H1 (cell line): Measurements from ENCODE around the gene SLC24A5. TPM values are rescaled to one million over a fixed set of nuclear protein-coding genes. Genes with fewer than 3 reads are reported as not detected.

Experiments used
- CTCF ChIA-PET: fragments of 300-600 bp; sonication (Branson Sonifier 250); formaldehyde crosslinking; loops from one replicate; lab custom pipeline; 2021; ENCODE audit not compliant: partially characterized antibody; lab: Charles Lee
- POLR2A ChIA-PET: fragments of 300-600 bp; sonication (Branson Sonifier 250); formaldehyde crosslinking; loops from one replicate; lab custom pipeline; 2021; ENCODE audit warnings: inconsistent platforms; ENCODE audit not compliant: partially characterized antibody; lab: Charles Lee
- DNase-seq, 2 experiments: peaks; one replicate each; pipeline versions ENCODE4 v3.0.0 to v3.0.0-alpha.2; 2010 to 2022; ENCODE audit warnings: low spot score in 2 of 2, low read depth in 1 of 2, mixed read lengths in 1 of 2
- FAIRE-seq: peaks from 2 replicates; lab custom pipeline; 2011; peaks lifted over from hg19 to GRCh38; lab: Jason Lieb, UNC
- H2AFZ ChIP-seq: 2 replicates; pipeline ENCODE4 v1.8.1; 2012; ENCODE audit warnings: low read length, inconsistent platforms
- H2AK5ac ChIP-seq: 2 replicates; pipeline ENCODE4 v1.6.1; 2013; ENCODE audit warnings: low read depth, low read length
- H2BK120ac ChIP-seq: replicated peaks from 2 replicates; pipeline ENCODE3; 2013; ENCODE audit warnings: low read depth, low read length, inconsistent platforms
- H2BK12ac ChIP-seq: 2 replicates; pipeline ENCODE4 v1.6.1; 2013; ENCODE audit warnings: low read depth, low read length
- H2BK15ac ChIP-seq: 2 replicates; pipeline ENCODE4 v1.6.1; 2013; ENCODE audit warnings: low read length
- H2BK20ac ChIP-seq: 2 replicates; pipeline ENCODE4 v1.6.1; 2013; ENCODE audit warnings: low read length
- H2BK5ac ChIP-seq: 2 replicates; pipeline ENCODE4 v1.6.1; 2013; ENCODE audit warnings: low read depth, low read length
- H3K14ac ChIP-seq: 2 replicates; pipeline ENCODE4 v1.6.1; 2013; ENCODE audit warnings: inconsistent platforms; ENCODE audit not compliant: insufficient read length
- H3K18ac ChIP-seq: 2 replicates; pipeline ENCODE4 v1.6.1; 2013; ENCODE audit warnings: low read length; ENCODE audit errors: extremely low read depth
- H3K23ac ChIP-seq: 2 replicates; pipeline ENCODE4 v1.6.1; 2013; ENCODE audit warnings: inconsistent platforms; ENCODE audit not compliant: insufficient read length
- H3K23me2 ChIP-seq: 2 replicates; pipeline ENCODE4 v1.6.1; 2013; ENCODE audit warnings: low read depth, low read length
- H3K27ac ChIP-seq: 2 replicates; pipeline ENCODE4 v1.6.1; 2011; ENCODE audit warnings: low read depth, low read length, inconsistent platforms
- H3K27me3 ChIP-seq, 4 experiments: replicated peaks in 1 of 4; 1 replicate in 1 of 4; 2 replicates in 3 of 4; pipeline versions ENCODE4 v1.6.1 to v1.8.1; 2011 to 2013; ENCODE audit warnings: low read length in 3 of 4, mild to moderate bottlenecking in 3 of 4, inconsistent platforms in 2 of 4, mixed read lengths in 2 of 4, moderate library complexity in 1 of 4; ENCODE audit not compliant: control insufficient read depth in 3 of 4, insufficient read depth in 3 of 4; ENCODE audit errors: extremely low read depth in 1 of 4
- H3K36me3 ChIP-seq, 4 experiments: 2 replicates each; pipeline versions ENCODE4 v1.6.1 to v1.8.1; 2011 to 2013; ENCODE audit warnings: mild to moderate bottlenecking in 4 of 4, low read length in 3 of 4, moderate library complexity in 2 of 4, control low read depth in 1 of 4, inconsistent platforms in 1 of 4; ENCODE audit not compliant: insufficient read depth in 4 of 4, control insufficient read depth in 2 of 4
- H3K4ac ChIP-seq: replicated peaks from 2 replicates; pipeline ENCODE3; 2013; ENCODE audit warnings: low read length, low read depth, mixed read lengths, inconsistent platforms; ENCODE audit not compliant: insufficient read length
- H3K4me1 ChIP-seq, 4 experiments: replicated peaks in 1 of 4; 1 replicate in 1 of 4; 2 replicates in 3 of 4; pipeline versions ENCODE4 v1.6.1 to v1.8.1; 2011 to 2013; ENCODE audit warnings: low read length in 3 of 4, inconsistent platforms in 2 of 4, mixed read lengths in 1 of 4; ENCODE audit not compliant: insufficient read depth in 4 of 4, control insufficient read depth in 3 of 4
- H3K4me2 ChIP-seq, 2 experiments: 2 replicates each; pipeline versions ENCODE4 v1.6.1 to v1.8.1; 2011 to 2013; ENCODE audit warnings: low read depth in 2 of 2, low read length in 2 of 2, control low read depth in 1 of 2, inconsistent platforms in 1 of 2, mild to moderate bottlenecking in 1 of 2; ENCODE audit not compliant: insufficient read depth in 1 of 2
- H3K4me3 ChIP-seq, 4 experiments: fragments of 200-600, 300-600 bp in 1 of 4; sonication (generic), shearing (Covaris generic), sonication (Bioruptor Twin) in 1 of 4; 2 replicates each; pipeline versions ENCODE4 v1.5.1 to v1.8.1; 2011 to 2016; ENCODE audit warnings: low read length in 4 of 4, low read depth in 3 of 4, control low read depth in 2 of 4, inconsistent platforms in 2 of 4, mild to moderate bottlenecking in 2 of 4, mixed read lengths in 1 of 4, moderate library complexity in 1 of 4; ENCODE audit not compliant: insufficient read depth in 2 of 4; ENCODE audit errors: extremely low read depth in 1 of 4
- H3K56ac ChIP-seq: replicated peaks from 2 replicates; pipeline ENCODE3; 2013; ENCODE audit warnings: low read depth, mild to moderate bottlenecking, mixed read lengths, low read length, inconsistent platforms; ENCODE audit not compliant: insufficient read length
- H3K79me1 ChIP-seq: 2 replicates; pipeline ENCODE4 v1.6.1; 2013; ENCODE audit warnings: low read depth, low read length, control low read depth
- H3K79me2 ChIP-seq, 2 experiments: 2 replicates each; pipeline versions ENCODE4 v1.6.1 to v1.8.1; 2012 to 2013; ENCODE audit warnings: low read length in 2 of 2, mild to moderate bottlenecking in 2 of 2, inconsistent platforms in 1 of 2; ENCODE audit not compliant: insufficient read depth in 2 of 2, control insufficient read depth in 1 of 2
- H3K9ac ChIP-seq, 4 experiments: replicated peaks in 1 of 4; 1 replicate in 1 of 4; 2 replicates in 3 of 4; pipeline versions ENCODE4 v1.6.1 to v1.8.1; 2011 to 2013; ENCODE audit warnings: low read depth in 3 of 4, low read length in 3 of 4, control low read depth in 2 of 4, mild to moderate bottlenecking in 2 of 4, moderate library complexity in 2 of 4, inconsistent platforms in 1 of 4; ENCODE audit errors: extremely low read depth in 1 of 4
- H3K9me3 ChIP-seq, 2 experiments: 2 replicates each; pipeline versions ENCODE4 v1.6.1 to v1.8.1; 2012 to 2013; ENCODE audit warnings: mild to moderate bottlenecking in 2 of 2, moderate library complexity in 2 of 2, control low read depth in 1 of 2, inconsistent platforms in 1 of 2, low read depth in 1 of 2, low read length in 1 of 2, mixed read lengths in 1 of 2; ENCODE audit not compliant: insufficient read depth in 2 of 2
- H4K20me1 ChIP-seq, 2 experiments: replicated peaks in 1 of 2; 2 replicates each; pipeline versions ENCODE3 to v1.8.1; 2011 to 2013; ENCODE audit warnings: inconsistent platforms in 2 of 2, low read length in 2 of 2, mild to moderate bottlenecking in 1 of 2; ENCODE audit not compliant: insufficient read depth in 2 of 2, control insufficient read depth in 1 of 2
- H4K5ac ChIP-seq: 2 replicates; pipeline ENCODE4 v1.6.1; 2013; ENCODE audit warnings: low read length, low read depth, mixed read lengths, inconsistent platforms; ENCODE audit not compliant: insufficient read length
- H4K8ac ChIP-seq: 2 replicates; pipeline ENCODE4 v1.8.0; 2013; ENCODE audit warnings: mild to moderate bottlenecking, moderate library complexity, low read length, inconsistent platforms; ENCODE audit not compliant: insufficient read depth; ENCODE audit errors: extremely low read depth
- H4K91ac ChIP-seq: replicated peaks from 2 replicates; pipeline ENCODE3; 2013; ENCODE audit warnings: low read length, mixed read lengths, inconsistent platforms; ENCODE audit not compliant: insufficient read length
- CTCF ChIP-seq, 3 experiments: IDR thresholded peaks; 1 replicate in 2 of 3; 2 replicates in 1 of 3; pipeline versions ENCODE4 v1.5.1 to v1.6.1; 2011; ENCODE audit warnings: low read length in 3 of 3, mild to moderate bottlenecking in 3 of 3, inconsistent platforms in 2 of 3, low read depth in 1 of 3, moderate library complexity in 1 of 3; ENCODE audit not compliant: insufficient read depth in 1 of 3; ENCODE audit errors: control extremely low read depth in 1 of 3
- RAD21 ChIP-seq, 2 experiments: IDR thresholded peaks in 1 of 2; conservative IDR thresholded peaks in 1 of 2; 2 replicates each; pipeline ENCODE4 v1.6.1; 2011; ENCODE audit warnings: low read depth in 2 of 2, low read length in 2 of 2, improper control_type of control experiment in 1 of 2, inconsistent platforms in 1 of 2, mild to moderate bottlenecking in 1 of 2, moderate library complexity in 1 of 2
- TAF1 ChIP-seq: IDR thresholded peaks from 2 replicates; pipeline ENCODE4 v1.6.1; 2011; ENCODE audit warnings: mild to moderate bottlenecking, low read depth, low read length
- TBP ChIP-seq: IDR thresholded peaks from 2 replicates; pipeline ENCODE4 v1.6.1; 2011; ENCODE audit warnings: low read depth, low read length, improper control_type of control experiment
- ZNF274 ChIP-seq: IDR thresholded peaks from 2 replicates; pipeline ENCODE4 v1.7.0; 2012; ENCODE audit warnings: low read length, borderline replicate concordance; ENCODE audit errors: extremely low read depth
- WGBS, 2 experiments: shearing (Covaris generic) in 1 of 2; methylation state at CpG; one replicate each; pipeline versions ENCODE4 v1.1.6 to v1.1.7; 2013 to 2015; ENCODE audit warnings: low lambda C conversion rate in 2 of 2, mixed read lengths in 2 of 2, inconsistent platforms in 1 of 2, low coverage in 1 of 2, missing lambda C conversion rate in 1 of 2; ENCODE audit not compliant: insufficient replicate concordance in 2 of 2, insufficient coverage in 1 of 2, insufficient read length in 1 of 2; ENCODE audit errors: extremely low coverage in 1 of 2, missing lambda C conversion rate in 1 of 2; 5-methylcytosine and 5-hydroxymethylcytosine counted together
- polyA plus RNA-seq, 7 experiments: library from polyadenylated mRNA; depleted of rRNA in 3 of 7; stranded (reverse) in 5 of 7; unstranded in 2 of 7; fragments of >200 nt in 5 of 7; fragments of 200-250 nt in 2 of 7; gene quantifications; 1 replicate in 5 of 7; 2 replicates in 1 of 7; 4 replicates in 1 of 7; pipeline versions ENCODE4 v1.2.1 to v1.2.3, GENCODE V29; 2011 to 2013; ENCODE audit warnings: missing spikeins in 2 of 7, mixed read lengths in 2 of 7
- total RNA-seq: library from RNA; stranded (reverse); fragmentation: NEBNext Ultra II Directional; extraction: Animal tissue kit (Norgen Biotek cat#: 25700); gene quantifications from 2 replicates; pipeline ENCODE4 v1.2.1, GENCODE V29; 2021

SLC24A5 gene
- total and polyA plus RNA-seq, 2 of the 8 experiments (the other 6 are each of a cell fraction or from before 2014, with no cell fraction given), result not detected

- H2AFZ ChIP-seq, result no peak overlapping the region
- H4K5ac ChIP-seq, result no peak overlapping the region
- peaks cover 14 to 15% of the 10 kb centered on the region in 2 experiments; a peak in 3 of 4 replicates for H3K9me3 ChIP-seq
- H2BK5ac ChIP-seq, result no peak overlapping the region
- H3K9ac ChIP-seq, result no peak overlapping the region
- peak in 1 of 2 experiments; percentile 13 for DNase-seq
- peak; percentile 78 for FAIRE-seq
- H4K20me1 ChIP-seq, result no peaks in the 10 kb centered on the region
- no peak overlapping the region for H3K14ac ChIP-seq
- no peak overlapping the region for H4K8ac ChIP-seq
- H2BK20ac ChIP-seq, result no peak overlapping the region
- no peaks in the 10 kb centered on the region for H3K79me2 ChIP-seq
- no peak overlapping the region for H3K4me2 ChIP-seq
- H3K4me3 ChIP-seq, result no peak overlapping the region
- H2AK5ac ChIP-seq, result no peak overlapping the region
- H3K56ac ChIP-seq, result no peak overlapping the region
- H2BK15ac ChIP-seq, result no peak overlapping the region
- H3K4ac ChIP-seq, result no peak overlapping the region
- no peaks in the 10 kb centered on the region for H3K27me3 ChIP-seq
- 87% methylated on average over 6 of the region's 6 CpGs; no CpG with 5 or more reads in 1 of the 2 experiments for WGBS, 2 experiments
- no peak overlapping the region for H4K91ac ChIP-seq
- no peaks in the 10 kb centered on the region for H3K36me3 ChIP-seq
- no peak overlapping the region for H3K27ac ChIP-seq
- H3K23me2 ChIP-seq, result no peaks in the 10 kb centered on the region
- H2BK120ac ChIP-seq, result no peak overlapping the region
- H3K4me1 ChIP-seq, result no peaks in the 10 kb centered on the region
- H3K23ac ChIP-seq, result no peak overlapping the region
- no peak for TF ChIP-seq TBP
- no peak for TF ChIP-seq ZNF274
- TF ChIP-seq RAD21 (IDR thresholded peaks at IDR 0.05 in 1 of 2, conservative IDR thresholded peaks at IDR 0.05 in 1 of 2; ENCODE audit: low read depth in 2 of 2, low read length in 2 of 2), result peak; percentile 82 to 89
- TF ChIP-seq CTCF (IDR thresholded peaks at IDR 0.05; ENCODE audit: control extremely low read depth in 1 of 3, insufficient read depth in 1 of 3, low read depth in 1 of 3, low read length in 3 of 3), result peak; percentile 28 to 80 (median 72)
- TF ChIP-seq TAF1, result no peak
- POLR2A ChIA-PET, result no interaction called here
- no peaks in the 10 kb centered on the region for H3K79me1 ChIP-seq
- CTCF ChIA-PET, result interaction anchor here (0.6 to 4.2 kb wide), 72 partner anchors 8 to 896 kb away, joined by 3 to 44 read pairs (median 4); no protein-coding TSS in a partner anchor
- no peak overlapping the region for H3K18ac ChIP-seq
- no peak overlapping the region for H2BK12ac ChIP-seq
Observed at GRCh38 chr15:48084759-48085590, 35.8 kb upstream of the SLC24A5 start.
